LNCAP (cell line): ENCODE results near the gene TMEM120B.

Experiments used
- TF ChIP-seq, protein P1 (sequence below): fragments of 450-650 bp; IDR thresholded peaks from 2 replicates; pipeline ENCODE4 v1.5.1; 2017; ENCODE audit warnings: mild to moderate bottlenecking

The TMEM120B gene

GRCh38 chr12:121748218-121748570 lies 35.6 kb downstream of the TMEM120B start:
- TF ChIP-seq, protein P1, sequence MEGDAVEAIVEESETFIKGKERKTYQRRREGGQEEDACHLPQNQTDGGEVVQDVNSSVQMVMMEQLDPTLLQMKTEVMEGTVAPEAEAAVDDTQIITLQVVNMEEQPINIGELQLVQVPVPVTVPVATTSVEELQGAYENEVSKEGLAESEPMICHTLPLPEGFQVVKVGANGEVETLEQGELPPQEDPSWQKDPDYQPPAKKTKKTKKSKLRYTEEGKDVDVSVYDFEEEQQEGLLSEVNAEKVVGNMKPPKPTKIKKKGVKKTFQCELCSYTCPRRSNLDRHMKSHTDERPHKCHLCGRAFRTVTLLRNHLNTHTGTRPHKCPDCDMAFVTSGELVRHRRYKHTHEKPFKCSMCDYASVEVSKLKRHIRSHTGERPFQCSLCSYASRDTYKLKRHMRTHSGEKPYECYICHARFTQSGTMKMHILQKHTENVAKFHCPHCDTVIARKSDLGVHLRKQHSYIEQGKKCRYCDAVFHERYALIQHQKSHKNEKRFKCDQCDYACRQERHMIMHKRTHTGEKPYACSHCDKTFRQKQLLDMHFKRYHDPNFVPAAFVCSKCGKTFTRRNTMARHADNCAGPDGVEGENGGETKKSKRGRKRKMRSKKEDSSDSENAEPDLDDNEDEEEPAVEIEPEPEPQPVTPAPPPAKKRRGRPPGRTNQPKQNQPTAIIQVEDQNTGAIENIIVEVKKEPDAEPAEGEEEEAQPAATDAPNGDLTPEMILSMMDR: no peak

DNA sequence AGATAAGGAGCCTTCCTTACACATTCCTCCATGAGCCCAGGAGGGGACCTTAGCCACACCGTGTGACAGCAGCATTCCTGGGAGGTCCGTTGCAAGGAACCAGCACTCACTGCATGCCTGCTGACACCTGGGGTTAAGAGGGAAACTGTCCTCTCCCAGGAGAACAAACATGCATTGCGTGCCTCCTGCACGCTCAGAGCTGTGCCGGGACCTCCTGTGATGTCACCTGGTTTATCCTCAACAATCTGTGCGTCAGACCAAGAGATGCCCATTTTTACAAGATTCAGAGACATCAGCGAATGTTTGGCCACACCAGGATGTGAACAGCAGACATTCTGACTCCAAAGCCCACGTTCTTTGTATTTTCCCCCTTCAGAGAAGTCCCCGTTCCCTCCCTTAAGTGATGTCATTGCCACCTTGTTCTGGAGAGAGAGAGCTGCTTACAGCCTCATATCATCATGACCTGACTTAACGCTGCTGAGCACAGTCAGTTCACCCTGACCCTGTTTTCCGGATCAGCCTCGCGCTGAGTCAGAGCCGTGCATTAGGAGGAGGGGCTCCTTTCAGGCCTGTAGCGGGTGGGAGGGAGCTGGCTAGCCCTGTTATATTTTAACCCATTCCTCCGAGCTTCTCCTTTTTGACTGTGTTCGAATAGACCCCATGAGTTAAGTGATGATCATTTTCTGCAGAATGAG lies 36.2 kb downstream of the TMEM120B start:
- TF ChIP-seq, protein P1: no peak

- TF ChIP-seq, protein P1: no peak
Measured at GRCh38 chr12:121749267-121749666, 36.7 kb downstream of the TMEM120B start.

- TF ChIP-seq, protein P1: no peak
Measured at GRCh38 chr12:121750507-121750955, 38.0 kb downstream of the TMEM120B start.

GRCh38 chr12:121751034-121751433 lies 38.5 kb downstream of the TMEM120B start:
- TF ChIP-seq, protein P1: no peak

DNA sequence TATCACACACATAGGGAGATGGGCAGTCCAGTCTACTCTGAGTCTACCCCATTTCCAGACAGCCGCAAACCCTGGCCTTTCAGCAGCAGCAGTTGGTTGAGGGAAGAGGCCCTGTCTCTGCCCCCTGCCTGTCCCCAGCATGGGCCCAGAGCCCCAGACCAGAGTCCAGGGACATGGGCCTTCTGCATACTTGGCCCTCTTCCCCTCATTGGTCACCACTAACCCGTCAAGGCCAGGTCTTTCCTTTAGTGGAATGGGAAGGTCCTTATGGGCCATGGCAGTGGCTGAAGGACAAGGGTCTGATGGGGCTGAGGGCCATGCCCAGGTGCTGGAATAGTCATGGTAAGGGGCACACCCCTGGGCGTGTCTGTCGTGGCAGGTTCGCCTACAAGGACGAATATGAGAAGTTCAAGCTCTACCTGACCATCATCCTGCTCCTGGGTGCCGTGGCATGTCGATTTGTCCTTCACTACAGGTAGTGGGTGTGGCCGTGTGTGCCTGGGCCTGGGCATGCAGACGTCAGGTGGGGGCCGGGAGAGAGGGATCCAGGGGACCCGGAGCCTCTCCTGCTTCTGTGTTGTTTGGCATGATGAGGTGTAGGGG lies 39.3 kb downstream of the TMEM120B start:
- TF ChIP-seq, protein P1: no peak

DNA sequence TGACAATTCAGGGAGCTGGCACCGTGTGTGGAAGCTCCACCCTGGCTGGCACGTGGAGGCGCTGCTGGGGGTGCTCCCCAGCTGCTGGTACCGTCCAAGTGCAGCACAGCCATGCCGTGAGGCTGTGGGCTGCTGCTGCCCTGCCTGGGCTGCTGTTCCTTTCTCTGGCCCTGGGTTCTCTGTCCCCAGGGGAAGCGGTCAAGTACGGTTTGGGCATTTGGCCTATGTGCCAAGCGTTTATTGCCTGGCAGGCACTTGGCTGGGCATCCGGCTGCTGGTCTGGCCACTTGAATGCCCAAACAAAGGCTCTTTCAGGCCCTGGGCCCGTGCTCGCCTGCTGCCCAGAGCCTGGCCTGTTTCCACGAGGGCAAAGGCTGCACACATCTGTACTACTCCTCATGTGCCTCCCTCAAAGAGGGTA lies 41.3 kb downstream of the TMEM120B start:
- TF ChIP-seq, protein P1: no peak
